Astrocyte (in vitro differentiated cells and primary cell): Measurements from ENCODE around the gene NCAPD2. TPM values are rescaled to one million over a fixed set of nuclear protein-coding genes. Genes with fewer than 3 reads are reported as not detected.

ENCODE experiments used
- DNase-seq: peaks from one replicate; pipeline ENCODE4 v3.0.0-alpha.2; 2010; ENCODE audit warnings: low read depth
- FAIRE-seq: peaks from 2 replicates; lab custom pipeline; 2011; peaks lifted over from hg19 to GRCh38; lab: Jason Lieb, UNC
- H2AFZ ChIP-seq: 2 replicates; pipeline ENCODE4 v1.6.0; 2012; ENCODE audit warnings: low read depth, low read length, inconsistent platforms
- H3K27ac ChIP-seq: 2 replicates; pipeline ENCODE4 v1.5.1; 2011; ENCODE audit warnings: low read depth, low read length, inconsistent platforms
- H3K27me3 ChIP-seq: 2 replicates; pipeline ENCODE4 v1.6.0; 2011; ENCODE audit warnings: low read length, inconsistent platforms; ENCODE audit not compliant: insufficient read depth
- H3K36me3 ChIP-seq: 2 replicates; pipeline ENCODE4 v1.5.1; 2011; ENCODE audit warnings: low read length, inconsistent platforms; ENCODE audit not compliant: insufficient read depth
- H3K4me1 ChIP-seq: 2 replicates; pipeline ENCODE4 v1.5.1; 2011; ENCODE audit warnings: low read length, inconsistent platforms; ENCODE audit not compliant: insufficient read depth
- H3K4me2 ChIP-seq: 2 replicates; pipeline ENCODE4 v1.6.0; 2012; ENCODE audit warnings: low read length, inconsistent platforms
- H3K4me3 ChIP-seq: 2 replicates; pipeline ENCODE4 v1.5.1; 2011; ENCODE audit warnings: low read depth, mild to moderate bottlenecking, low read length, inconsistent platforms; ENCODE audit not compliant: insufficient read depth
- H3K79me2 ChIP-seq: 2 replicates; pipeline ENCODE4 v1.6.0; 2012; ENCODE audit warnings: mild to moderate bottlenecking, low read length, inconsistent platforms; ENCODE audit not compliant: insufficient read depth
- H3K9ac ChIP-seq: 2 replicates; pipeline ENCODE4 v1.6.0; 2012; ENCODE audit warnings: mild to moderate bottlenecking, low read length, inconsistent platforms
- H3K9me3 ChIP-seq: 2 replicates; pipeline ENCODE4 v1.5.1; 2012; ENCODE audit warnings: low read depth, mild to moderate bottlenecking, low read length, inconsistent platforms; ENCODE audit not compliant: insufficient read depth
- H4K20me1 ChIP-seq: 2 replicates; pipeline ENCODE4 v1.6.0; 2012; ENCODE audit warnings: low read length, inconsistent platforms; ENCODE audit not compliant: insufficient read depth
- H3K27ac Mint-ChIP-seq: one replicate; pipeline ENCODE4 v1.8.0; 2021; ENCODE audit warnings: mild to moderate bottlenecking, mixed read lengths; ENCODE audit not compliant: unreplicated experiment
- H3K27me3 Mint-ChIP-seq: one replicate; pipeline ENCODE4 v1.8.0; 2021; ENCODE audit warnings: low read depth, mixed read lengths; ENCODE audit not compliant: unreplicated experiment
- H3K36me3 Mint-ChIP-seq: one replicate; pipeline ENCODE4 v1.8.0; 2021; ENCODE audit warnings: low read depth, mixed read lengths; ENCODE audit not compliant: unreplicated experiment
- H3K4me1 Mint-ChIP-seq: one replicate; pipeline ENCODE4 v1.8.0; 2021; ENCODE audit warnings: low read depth, mixed read lengths; ENCODE audit not compliant: unreplicated experiment
- H3K4me3 Mint-ChIP-seq: one replicate; pipeline ENCODE4 v1.8.0; 2021; ENCODE audit warnings: mild to moderate bottlenecking, moderate library complexity, mixed read lengths; ENCODE audit not compliant: unreplicated experiment
- H3K9me3 Mint-ChIP-seq: one replicate; pipeline ENCODE4 v1.8.0; 2021; ENCODE audit warnings: mild to moderate bottlenecking, mixed read lengths; ENCODE audit not compliant: unreplicated experiment
- EZH2 ChIP-seq: IDR thresholded peaks from 2 replicates; pipeline ENCODE4 v1.6.1; 2012; ENCODE audit warnings: mild to moderate bottlenecking, low read length, inconsistent platforms; ENCODE audit not compliant: insufficient read depth
- total RNA-seq: library from RNA; stranded (reverse); gene quantifications from 2 replicates; pipeline ENCODE4 v1.2.1, GENCODE V29; 2021
- TF ChIP-seq, protein P1 (sequence below): IDR thresholded peaks from 2 replicates; pipeline ENCODE4 v1.5.1; 2011; ENCODE audit warnings: low read depth, mild to moderate bottlenecking, inconsistent platforms, low read length, moderate library complexity; ENCODE audit not compliant: insufficient read depth

The NCAPD2 gene
- total RNA-seq, 1 donor from 2014 or later, result 18.6 TPM

DNA sequence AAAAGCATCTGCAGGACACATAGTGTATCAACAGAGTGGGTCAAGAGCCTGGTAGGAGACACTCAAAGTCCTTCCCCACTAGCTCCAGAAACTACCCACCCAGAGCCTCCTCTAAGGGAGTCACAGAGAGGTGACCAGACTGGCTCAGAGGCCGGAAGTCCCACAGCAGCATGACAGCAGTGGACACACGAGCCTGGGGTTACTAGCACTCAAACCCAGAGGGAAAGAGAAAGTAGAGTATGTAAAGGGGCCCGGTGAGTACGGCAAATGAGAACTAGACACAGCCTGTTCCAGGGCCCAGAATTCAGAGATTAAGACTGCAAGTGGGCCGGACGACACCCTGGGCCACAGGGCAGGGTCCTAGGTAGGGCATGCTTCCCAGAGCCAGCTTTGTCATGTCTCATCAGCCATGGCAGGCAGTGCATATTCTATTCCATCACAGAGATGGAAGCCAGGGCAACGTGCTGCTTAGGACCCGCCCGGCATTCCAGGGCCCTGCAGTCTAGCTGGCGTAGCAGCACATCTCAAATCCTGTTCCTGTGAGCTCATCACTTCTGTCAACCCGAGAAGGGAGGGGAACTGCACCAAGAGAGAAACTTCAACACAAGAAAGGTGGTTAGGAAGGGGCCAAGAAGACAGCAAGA, 57.7 kb downstream of the NCAPD2 start:
- H3K36me3 Mint-ChIP-seq, result peaks cover 14% of the 10 kb centered on the region
- H2AFZ ChIP-seq, result no peak overlapping the region
- peak overlapping the region; percentile 98 for H3K4me2 ChIP-seq
- peak overlapping the region; percentile 2 for H3K4me3 ChIP-seq
- H4K20me1 ChIP-seq, result peaks cover 33% of the 10 kb centered on the region
- peaks cover 2% of the 10 kb centered on the region for H3K36me3 ChIP-seq
- H3K9ac ChIP-seq, result peak overlapping the region; percentile 75
- H3K27me3 Mint-ChIP-seq, result no peaks in the 10 kb centered on the region
- H3K9me3 Mint-ChIP-seq, result no peaks in the 10 kb centered on the region
- H3K27me3 ChIP-seq, result no peaks in the 10 kb centered on the region
- H3K27ac ChIP-seq, result peak overlapping the region; percentile 82
- peak overlapping the region; percentile 74 for H3K4me3 Mint-ChIP-seq
- peaks cover 82% of the 10 kb centered on the region for H3K4me1 ChIP-seq
- FAIRE-seq (peak; percentile 80), DNase-seq (peak; percentile 66)
- H3K27ac Mint-ChIP-seq, result peak overlapping the region; percentile 98
- H3K79me2 ChIP-seq, result peaks cover 70% of the 10 kb centered on the region
- no peaks in the 10 kb centered on the region for H3K9me3 ChIP-seq
- TF ChIP-seq, protein P1, sequence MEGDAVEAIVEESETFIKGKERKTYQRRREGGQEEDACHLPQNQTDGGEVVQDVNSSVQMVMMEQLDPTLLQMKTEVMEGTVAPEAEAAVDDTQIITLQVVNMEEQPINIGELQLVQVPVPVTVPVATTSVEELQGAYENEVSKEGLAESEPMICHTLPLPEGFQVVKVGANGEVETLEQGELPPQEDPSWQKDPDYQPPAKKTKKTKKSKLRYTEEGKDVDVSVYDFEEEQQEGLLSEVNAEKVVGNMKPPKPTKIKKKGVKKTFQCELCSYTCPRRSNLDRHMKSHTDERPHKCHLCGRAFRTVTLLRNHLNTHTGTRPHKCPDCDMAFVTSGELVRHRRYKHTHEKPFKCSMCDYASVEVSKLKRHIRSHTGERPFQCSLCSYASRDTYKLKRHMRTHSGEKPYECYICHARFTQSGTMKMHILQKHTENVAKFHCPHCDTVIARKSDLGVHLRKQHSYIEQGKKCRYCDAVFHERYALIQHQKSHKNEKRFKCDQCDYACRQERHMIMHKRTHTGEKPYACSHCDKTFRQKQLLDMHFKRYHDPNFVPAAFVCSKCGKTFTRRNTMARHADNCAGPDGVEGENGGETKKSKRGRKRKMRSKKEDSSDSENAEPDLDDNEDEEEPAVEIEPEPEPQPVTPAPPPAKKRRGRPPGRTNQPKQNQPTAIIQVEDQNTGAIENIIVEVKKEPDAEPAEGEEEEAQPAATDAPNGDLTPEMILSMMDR, result no peak
- TF ChIP-seq EZH2, result no peak
- peaks cover 55% of the 10 kb centered on the region for H3K4me1 Mint-ChIP-seq

DNA sequence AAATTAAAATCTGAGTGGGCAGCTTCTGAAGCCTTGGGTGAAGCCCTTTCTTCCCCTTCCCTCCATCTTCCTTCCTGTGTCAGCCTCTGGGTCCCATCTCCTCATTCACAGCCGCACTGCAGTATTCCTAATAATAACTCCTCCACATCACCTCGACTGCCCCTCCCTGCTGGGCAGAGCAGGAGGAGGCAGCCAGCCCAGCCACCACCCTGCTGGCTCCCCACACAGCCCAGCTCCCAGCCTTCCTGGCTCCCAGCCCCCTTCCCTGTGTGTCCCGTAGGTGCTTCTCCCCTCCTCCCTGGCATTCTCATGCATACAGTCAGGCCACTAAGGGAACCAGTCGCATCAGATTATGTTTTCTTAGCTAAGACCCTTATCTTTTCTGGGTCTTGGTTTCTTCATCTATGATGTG, 58.2 kb downstream of the NCAPD2 start:
- peak overlapping the region; percentile 2 for H3K4me3 ChIP-seq
- H2AFZ ChIP-seq, result no peak overlapping the region
- DNase-seq, result no peak
- H3K27me3 ChIP-seq, result no peaks in the 10 kb centered on the region
- TF ChIP-seq, protein P1, result no peak
- no peak for TF ChIP-seq EZH2
- FAIRE-seq, result no peak
- Mint-ChIP-seq H3K4me3 (peak overlapping the region; percentile 80), H3K27me3 (no peaks in the 10 kb centered on the region), H3K36me3 (peaks cover 16% of the 10 kb centered on the region), H3K9me3 (no peaks in the 10 kb centered on the region), H3K27ac (peak overlapping the region; percentile 98), H3K4me1 (peaks cover 51% of the 10 kb centered on the region)
- H3K9me3 ChIP-seq, result no peaks in the 10 kb centered on the region
- peak overlapping the region; percentile 98 for H3K4me2 ChIP-seq
- H4K20me1 ChIP-seq, result peaks cover 38% of the 10 kb centered on the region
- peaks cover 76% of the 10 kb centered on the region for H3K4me1 ChIP-seq
- H3K27ac ChIP-seq, result peak overlapping the region; percentile 82
- peak overlapping the region; percentile 75 for H3K9ac ChIP-seq
- H3K79me2 ChIP-seq, result peaks cover 69% of the 10 kb centered on the region
- peaks cover 8% of the 10 kb centered on the region for H3K36me3 ChIP-seq
